ENCODE measurements around the gene TICAM2.

The TICAM2 gene

DNA sequence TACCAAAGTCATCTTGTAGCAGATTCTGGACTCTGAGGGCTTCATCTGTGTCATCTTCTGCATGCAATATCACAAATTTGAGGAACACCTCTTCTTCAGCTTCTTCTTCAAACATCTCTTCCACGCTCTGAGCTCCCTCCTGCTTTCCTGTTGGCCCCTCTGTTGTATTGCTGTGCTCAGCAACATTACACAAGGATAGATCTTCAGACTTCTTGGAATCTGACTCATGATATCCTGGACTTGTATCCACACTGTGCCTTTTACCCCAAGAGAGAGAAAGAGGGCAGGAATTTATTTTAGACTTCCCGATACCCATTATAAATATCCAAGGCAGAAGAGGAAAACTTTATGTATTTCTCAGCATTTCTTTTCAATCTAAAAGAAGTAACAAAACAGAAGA, 21.3 kb downstream of the TICAM2 start:
- Histone ChIP-seq H3K4me3 (ENCODE audit: insufficient read depth, low read length, poor library complexity, severe bottlenecking) (no peak overlapping the region), H3K36me3 (ENCODE audit: low read length) (no peaks in the 10 kb centered on the region), H3K9ac (ENCODE audit: low read length) (no peak overlapping the region), H3K27ac (ENCODE audit: low read depth, low read length) (no peak overlapping the region), H3K27me3 (ENCODE audit: low read length) (no peaks in the 10 kb centered on the region), H4K20me1 (ENCODE audit: low read depth, low read length) (no peaks in the 10 kb centered on the region), H3K9me2 (replicated peaks; ENCODE audit: insufficient read depth, low read length) (no peaks in the 10 kb centered on the region), H3K4me2 (ENCODE audit: low read depth, low read length, poor library complexity, severe bottlenecking) (no peak overlapping the region), H3F3A (ENCODE audit: insufficient read depth) (no peaks in the 10 kb centered on the region), H3K79me2 (ENCODE audit: insufficient read depth, low read length) (no peaks in the 10 kb centered on the region), H2AFZ (ENCODE audit: low read depth, low read length, severe bottlenecking) (no peak overlapping the region), H3K9me3 (ENCODE audit: insufficient read depth, low read length) (no peaks in the 10 kb centered on the region)
- TF ChIP-seq, protein P1, sequence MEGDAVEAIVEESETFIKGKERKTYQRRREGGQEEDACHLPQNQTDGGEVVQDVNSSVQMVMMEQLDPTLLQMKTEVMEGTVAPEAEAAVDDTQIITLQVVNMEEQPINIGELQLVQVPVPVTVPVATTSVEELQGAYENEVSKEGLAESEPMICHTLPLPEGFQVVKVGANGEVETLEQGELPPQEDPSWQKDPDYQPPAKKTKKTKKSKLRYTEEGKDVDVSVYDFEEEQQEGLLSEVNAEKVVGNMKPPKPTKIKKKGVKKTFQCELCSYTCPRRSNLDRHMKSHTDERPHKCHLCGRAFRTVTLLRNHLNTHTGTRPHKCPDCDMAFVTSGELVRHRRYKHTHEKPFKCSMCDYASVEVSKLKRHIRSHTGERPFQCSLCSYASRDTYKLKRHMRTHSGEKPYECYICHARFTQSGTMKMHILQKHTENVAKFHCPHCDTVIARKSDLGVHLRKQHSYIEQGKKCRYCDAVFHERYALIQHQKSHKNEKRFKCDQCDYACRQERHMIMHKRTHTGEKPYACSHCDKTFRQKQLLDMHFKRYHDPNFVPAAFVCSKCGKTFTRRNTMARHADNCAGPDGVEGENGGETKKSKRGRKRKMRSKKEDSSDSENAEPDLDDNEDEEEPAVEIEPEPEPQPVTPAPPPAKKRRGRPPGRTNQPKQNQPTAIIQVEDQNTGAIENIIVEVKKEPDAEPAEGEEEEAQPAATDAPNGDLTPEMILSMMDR (IDR thresholded peaks at IDR 0.05; ENCODE audit: insufficient read depth, low read length, poor library complexity, severe bottlenecking): no peak
- no peak for TF ChIP-seq EZH2phosphoT487 (conservative IDR thresholded peaks at IDR 0.05; ENCODE audit: low read length)

DNA sequence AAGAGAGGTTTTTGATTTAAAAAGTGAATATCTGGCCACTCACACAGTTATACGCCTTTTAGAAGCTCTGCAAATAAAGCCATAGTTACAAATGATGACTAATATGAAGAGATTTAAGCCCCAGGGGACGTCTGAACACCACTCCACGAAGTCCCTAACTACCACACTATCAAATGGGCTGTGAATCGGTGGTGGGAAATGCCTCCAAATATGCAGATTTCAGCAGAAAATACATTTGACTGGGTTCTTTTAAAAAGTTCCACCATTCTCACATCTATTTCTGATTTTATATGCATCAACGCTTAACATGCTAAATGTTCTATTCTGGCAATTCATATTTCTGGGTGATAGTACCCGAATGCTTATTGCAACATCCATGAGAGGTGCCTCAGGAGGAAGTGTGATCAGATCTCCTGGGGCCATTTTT, 22.5 kb downstream of the TICAM2 start:
- Histone ChIP-seq H4K20me1 (ENCODE audit: low read depth, low read length) (no peaks in the 10 kb centered on the region), H3K79me2 (ENCODE audit: insufficient read depth, low read length) (no peaks in the 10 kb centered on the region)

DNA sequence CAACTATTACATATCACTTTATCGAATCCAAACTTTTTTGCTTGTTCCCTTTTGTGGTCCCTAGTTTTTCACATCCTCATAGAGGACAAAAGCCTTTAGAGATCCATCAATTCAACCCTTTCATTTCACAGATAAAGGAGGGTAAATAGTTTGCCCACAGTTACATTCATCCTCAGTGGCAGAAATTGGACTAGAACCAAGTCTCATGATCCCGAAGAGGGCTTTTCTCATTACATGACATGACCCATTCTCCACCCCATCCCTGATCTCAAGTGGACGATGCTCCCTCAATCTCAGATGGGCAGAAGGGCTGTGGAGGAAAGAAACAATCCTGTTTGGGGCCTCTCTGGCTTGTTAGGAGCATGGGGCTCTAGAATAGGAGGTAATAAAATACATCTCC, 23.1 kb downstream of the TICAM2 start:
- TF ChIP-seq EZH2phosphoT487 (conservative IDR thresholded peaks at IDR 0.05; ENCODE audit: low read length): no peak
- TF ChIP-seq, protein P1 (IDR thresholded peaks at IDR 0.05; ENCODE audit: insufficient read depth, low read length, poor library complexity, severe bottlenecking): no peak
- Histone ChIP-seq H3K9ac (ENCODE audit: low read length) (no peak overlapping the region), H3K36me3 (ENCODE audit: low read length) (no peaks in the 10 kb centered on the region)

More for the DNA sequence above, 22.5 kb downstream of the TICAM2 start:
- Histone ChIP-seq H3K4me2 (ENCODE audit: low read depth, low read length, poor library complexity, severe bottlenecking) (no peak overlapping the region), H3K27me3 (ENCODE audit: low read length) (no peaks in the 10 kb centered on the region), H3K36me3 (ENCODE audit: low read length) (no peaks in the 10 kb centered on the region), H3K4me3 (ENCODE audit: insufficient read depth, low read length, poor library complexity, severe bottlenecking) (no peak overlapping the region), H3K9ac (ENCODE audit: low read length) (no peak overlapping the region), H3K9me3 (ENCODE audit: insufficient read depth, low read length) (no peaks in the 10 kb centered on the region), H3K27ac (ENCODE audit: low read depth, low read length) (no peak overlapping the region), H2AFZ (ENCODE audit: low read depth, low read length, severe bottlenecking) (no peak overlapping the region), H3K9me2 (replicated peaks; ENCODE audit: insufficient read depth, low read length) (no peaks in the 10 kb centered on the region), H3F3A (ENCODE audit: insufficient read depth) (no peaks in the 10 kb centered on the region)
- TF ChIP-seq, protein P1 (IDR thresholded peaks at IDR 0.05; ENCODE audit: insufficient read depth, low read length, poor library complexity, severe bottlenecking): no peak

More for the DNA sequence above, 23.1 kb downstream of the TICAM2 start:
- H3K4me2 ChIP-seq (ENCODE audit: low read depth, low read length, poor library complexity, severe bottlenecking): no peak overlapping the region
- H3F3A ChIP-seq (ENCODE audit: insufficient read depth): no peaks in the 10 kb centered on the region
- no peaks in the 10 kb centered on the region for H3K9me2 ChIP-seq (replicated peaks; ENCODE audit: insufficient read depth, low read length)
- no peaks in the 10 kb centered on the region for H3K79me2 ChIP-seq (ENCODE audit: insufficient read depth, low read length)
- H3K27me3 ChIP-seq (ENCODE audit: low read length): no peaks in the 10 kb centered on the region
- H3K27ac ChIP-seq (ENCODE audit: low read depth, low read length): no peak overlapping the region
- no peak overlapping the region for H3K4me3 ChIP-seq (ENCODE audit: insufficient read depth, low read length, poor library complexity, severe bottlenecking)
- no peaks in the 10 kb centered on the region for H3K9me3 ChIP-seq (ENCODE audit: insufficient read depth, low read length)
- no peaks in the 10 kb centered on the region for H4K20me1 ChIP-seq (ENCODE audit: low read depth, low read length)
- no peak overlapping the region for H2AFZ ChIP-seq (ENCODE audit: low read depth, low read length, severe bottlenecking)
